ENCODE measurements around the gene MINDY2. TPM values are rescaled to one million over a fixed set of nuclear protein-coding genes. Genes with fewer than 3 reads are reported as not detected.

MINDY2 gene
- 10 to 100 TPM; 17.2 to 62.1 (median 27.7) TPM for total RNA-seq

GRCh38 chr15:58770857-58771620 is at the start of gene MINDY2:
Gene MINDY2 (plus strand): TSS chr15:58771302. CDS start chr15:58771396, 94 bp downstream.
- Histone ChIP-seq H3K9me3 (no peaks in the 10 kb centered on the region), H3K4me1 (no peaks in the 10 kb centered on the region), H3K36me3 (no peaks in the 10 kb centered on the region), H3K27me3 (no peaks in the 10 kb centered on the region), H3K4me3 (peak within 1 kb of the TSS; percentile 64 to 89), H3K27ac (peak within 1 kb of the TSS; percentile 90 to 91)
- intact Hi-C loops (cut with DNase I; ENCODE audit: low total_unique reads) = no loop called here
- peak; percentile 98 to 99 for DNase-seq
- TF ChIP-seq POLR2A (IDR thresholded peaks at IDR 0.05) (peak; percentile 96 to 98), CTCF (IDR thresholded peaks at IDR 0.05) (peak; percentile 6 to 30 (median 28))

GRCh38 chr15:58724466-58724865 is 46.6 kb upstream of the MINDY2 start:
- Histone ChIP-seq H3K9me3 (no peaks in the 10 kb centered on the region), H3K4me1 (no peaks in the 10 kb centered on the region), H3K27ac (no peak overlapping the region), H3K27me3 (no peaks in the 10 kb centered on the region), H3K36me3 (no peaks in the 10 kb centered on the region), H3K4me3 (no peak overlapping the region)
- TF ChIP-seq CTCF (IDR thresholded peaks at IDR 0.05) = no peak
- no peak for TF ChIP-seq POLR2A (IDR thresholded peaks at IDR 0.05)
- intact Hi-C loops (cut with DNase I; ENCODE audit: low total_unique reads) = no loop called here
- DNase-seq = no peak

- intact Hi-C loops (cut with DNase I; ENCODE audit: low total_unique reads) = no loop called here
- TF ChIP-seq CTCF (IDR thresholded peaks at IDR 0.05) (no peak), POLR2A (IDR thresholded peaks at IDR 0.05) (no peak)
These were observed 44.2 kb upstream of the MINDY2 start for GRCh38 chr15:58726867-58727266.

GRCh38 chr15:58731756-58732535 is 39.2 kb upstream of the MINDY2 start:
- H3K27ac ChIP-seq = no peak overlapping the region
- no peak for TF ChIP-seq CTCF (IDR thresholded peaks at IDR 0.05)
- TF ChIP-seq POLR2A (IDR thresholded peaks at IDR 0.05) = no peak
- DNase-seq = no peak
- H3K9me3 ChIP-seq = no peaks in the 10 kb centered on the region
- H3K27me3 ChIP-seq = no peaks in the 10 kb centered on the region
- H3K4me3 ChIP-seq = no peak overlapping the region
- H3K36me3 ChIP-seq = no peaks in the 10 kb centered on the region
- H3K4me1 ChIP-seq = no peaks in the 10 kb centered on the region
- intact Hi-C loops (cut with DNase I; ENCODE audit: low total_unique reads) = no loop called here

More at GRCh38 chr15:58726867-58727266, 44.2 kb upstream of the MINDY2 start:
- no peak overlapping the region for H3K4me3 ChIP-seq
- DNase-seq = no peak
- no peaks in the 10 kb centered on the region for H3K4me1 ChIP-seq
- no peaks in the 10 kb centered on the region for H3K27me3 ChIP-seq
- H3K27ac ChIP-seq = no peak overlapping the region
- H3K36me3 ChIP-seq = no peaks in the 10 kb centered on the region
- H3K9me3 ChIP-seq = no peaks in the 10 kb centered on the region
